Mesenchymal stem cell (in vitro differentiated cells and primary cell): Measurements from ENCODE around the gene HUNK.

Source experiments
- DNase-seq: peaks from one replicate; pipeline ENCODE4 v3.0.0-alpha.2; 2013
- H2AFZ ChIP-seq: one replicate; pipeline ENCODE4 v1.6.1; 2013; ENCODE audit warnings: low read depth, mild to moderate bottlenecking, control low read depth, inconsistent platforms, low read length, moderate library complexity
- H2AK5ac ChIP-seq: 2 replicates; pipeline ENCODE4 v1.6.1; 2013; ENCODE audit warnings: low read length, moderate library complexity, mild to moderate bottlenecking, inconsistent platforms; ENCODE audit not compliant: severe bottlenecking
- H2BK120ac ChIP-seq: one replicate; pipeline ENCODE4 v1.6.1; 2013; ENCODE audit warnings: low read depth, mild to moderate bottlenecking, inconsistent platforms, low read length, moderate library complexity
- H2BK12ac ChIP-seq, 2 experiments: one replicate each; pipeline ENCODE4 v1.6.1; 2013; ENCODE audit warnings: inconsistent platforms in 2 of 2, low read length in 2 of 2, mild to moderate bottlenecking in 2 of 2, moderate library complexity in 2 of 2, control low read depth in 1 of 2
- H2BK15ac ChIP-seq: one replicate; pipeline ENCODE4 v1.6.1; 2013; ENCODE audit warnings: mild to moderate bottlenecking, low read depth, inconsistent platforms; ENCODE audit not compliant: poor library complexity, severe bottlenecking
- H2BK5ac ChIP-seq: 2 replicates; pipeline ENCODE4 v1.6.1; 2013; ENCODE audit warnings: low read depth, mild to moderate bottlenecking, low read length, control low read depth, inconsistent platforms; ENCODE audit not compliant: poor library complexity, severe bottlenecking
- H3K14ac ChIP-seq, 2 experiments: one replicate each; pipeline ENCODE4 v1.6.1; 2013; ENCODE audit warnings: inconsistent platforms in 2 of 2, low read length in 2 of 2, control low read depth in 1 of 2, mild to moderate bottlenecking in 1 of 2, moderate library complexity in 1 of 2
- H3K18ac ChIP-seq, 2 experiments: one replicate each; pipeline ENCODE4 v1.6.1; 2013; ENCODE audit warnings: inconsistent platforms in 2 of 2, low read length in 2 of 2, control low read depth in 1 of 2, low read depth in 1 of 2, mild to moderate bottlenecking in 1 of 2
- H3K23ac ChIP-seq, 2 experiments: one replicate each; pipeline ENCODE4 v1.6.1; 2013; ENCODE audit warnings: inconsistent platforms in 2 of 2, low read length in 2 of 2, mild to moderate bottlenecking in 2 of 2, moderate library complexity in 2 of 2, control low read depth in 1 of 2
- H3K27ac ChIP-seq: 2 replicates; pipeline ENCODE4 v1.5.1; 2013; ENCODE audit warnings: mild to moderate bottlenecking, moderate library complexity, low read length, control low read depth, inconsistent platforms; ENCODE audit not compliant: poor library complexity, severe bottlenecking
- H3K27me3 ChIP-seq, 2 experiments: 2 replicates each; pipeline versions ENCODE4 v1.6.1 to v1.7.0; 2013; ENCODE audit warnings: low read length in 2 of 2, mild to moderate bottlenecking in 2 of 2, moderate library complexity in 2 of 2, control low read depth in 1 of 2, inconsistent platforms in 1 of 2; ENCODE audit not compliant: control insufficient read depth in 1 of 2, insufficient read depth in 1 of 2
- H3K36me3 ChIP-seq, 2 experiments: 2 replicates each; pipeline versions ENCODE4 v1.6.1 to v1.7.0; 2013; ENCODE audit warnings: low read length in 2 of 2, control low read depth in 1 of 2, inconsistent platforms in 1 of 2, low read depth in 1 of 2, mild to moderate bottlenecking in 1 of 2; ENCODE audit not compliant: insufficient read depth in 2 of 2, control insufficient read depth in 1 of 2
- H3K4ac ChIP-seq, 2 experiments: one replicate each; pipeline ENCODE4 v1.6.1; 2013; ENCODE audit warnings: inconsistent platforms in 2 of 2, low read length in 2 of 2, mild to moderate bottlenecking in 2 of 2, moderate library complexity in 2 of 2, control low read depth in 1 of 2, low read depth in 1 of 2
- H3K4me1 ChIP-seq: 2 replicates; pipeline ENCODE4 v1.6.1; 2013; ENCODE audit warnings: low read depth, low read length, control low read depth; ENCODE audit not compliant: control insufficient read depth, insufficient read depth
- H3K4me2 ChIP-seq: 2 replicates; pipeline ENCODE4 v1.6.1; 2013; ENCODE audit warnings: low read length, mild to moderate bottlenecking, inconsistent platforms; ENCODE audit not compliant: poor library complexity, severe bottlenecking
- H3K4me3 ChIP-seq, 2 experiments: 2 replicates each; pipeline versions ENCODE4 v1.5.1 to v1.7.0; 2013; ENCODE audit warnings: low read length in 2 of 2, mild to moderate bottlenecking in 2 of 2, control low read depth in 1 of 2, low read depth in 1 of 2; ENCODE audit not compliant: insufficient read depth in 1 of 2
- H3K79me1 ChIP-seq: replicated peaks from 2 replicates; pipeline ENCODE4 v1.6.1; 2013; ENCODE audit warnings: mild to moderate bottlenecking, control low read depth, low read length, inconsistent platforms; ENCODE audit not compliant: poor library complexity, severe bottlenecking
- H3K9ac ChIP-seq: 2 replicates; pipeline ENCODE4 v1.7.0; 2013; ENCODE audit warnings: mild to moderate bottlenecking, low read length, moderate library complexity
- H3K9me3 ChIP-seq: 2 replicates; pipeline ENCODE4 v1.7.0; 2013; ENCODE audit warnings: mild to moderate bottlenecking, low read length; ENCODE audit not compliant: control insufficient read depth
- H4K8ac ChIP-seq: one replicate; pipeline ENCODE4 v1.6.1; 2013; ENCODE audit warnings: inconsistent platforms, mild to moderate bottlenecking, low read length, moderate library complexity
- H4K91ac ChIP-seq: one replicate; pipeline ENCODE4 v1.6.1; 2013; ENCODE audit warnings: mild to moderate bottlenecking, low read length, inconsistent platforms
- WGBS: methylation state at CpG from one replicate; pipeline ENCODE4 v1.1.7; 2013; ENCODE audit warnings: mixed read lengths; 5-methylcytosine and 5-hydroxymethylcytosine counted together

The HUNK gene

DNA sequence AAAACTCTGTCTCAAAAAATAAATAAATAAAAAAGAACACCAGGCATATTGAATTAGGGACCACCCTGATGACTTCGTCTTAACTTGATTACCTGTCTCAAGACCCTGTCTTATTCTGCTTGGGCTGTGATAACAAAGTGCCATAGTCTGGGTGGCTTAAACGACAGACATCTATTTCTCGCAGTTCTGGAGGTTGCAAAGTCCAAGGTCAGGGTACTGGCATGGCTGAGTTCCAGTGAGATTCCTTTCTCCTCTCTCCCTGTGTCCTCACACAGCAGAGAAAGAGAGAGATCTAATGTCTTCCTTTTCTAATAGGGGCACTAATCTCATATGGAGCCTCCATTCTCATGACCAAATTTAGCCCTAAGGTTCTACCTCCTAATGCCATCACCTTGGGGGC lies 145.6 kb downstream of the HUNK start:
- no peak overlapping the region for H3K27ac ChIP-seq
- H4K8ac ChIP-seq = no peak overlapping the region
- H2AFZ ChIP-seq = no peak overlapping the region
- no peak overlapping the region for H3K9ac ChIP-seq
- H2BK120ac ChIP-seq = no peak overlapping the region
- no peak overlapping the region for H3K4me3 ChIP-seq
- no peak overlapping the region for H2BK5ac ChIP-seq
- H4K91ac ChIP-seq = no peak overlapping the region
- no peak overlapping the region for H3K23ac ChIP-seq
- no peak overlapping the region for H3K14ac ChIP-seq
- no peaks in the 10 kb centered on the region for H3K36me3 ChIP-seq
- H3K27me3 ChIP-seq = peaks cover 0 to 4% of the 10 kb centered on the region in 2 experiments
- no peaks in the 10 kb centered on the region for H3K9me3 ChIP-seq
- no peak overlapping the region for H2AK5ac ChIP-seq
- DNase-seq = no peak
- no peak overlapping the region for H2BK15ac ChIP-seq
- H3K79me1 ChIP-seq = no peaks in the 10 kb centered on the region
- no peak overlapping the region for H3K4me2 ChIP-seq
- H3K18ac ChIP-seq = no peak overlapping the region
- H2BK12ac ChIP-seq = no peak overlapping the region
- H3K4me1 ChIP-seq = no peaks in the 10 kb centered on the region
- WGBS = 87% methylated on average over 3 of the region's 3 CpGs
- no peak overlapping the region for H3K4ac ChIP-seq

DNA sequence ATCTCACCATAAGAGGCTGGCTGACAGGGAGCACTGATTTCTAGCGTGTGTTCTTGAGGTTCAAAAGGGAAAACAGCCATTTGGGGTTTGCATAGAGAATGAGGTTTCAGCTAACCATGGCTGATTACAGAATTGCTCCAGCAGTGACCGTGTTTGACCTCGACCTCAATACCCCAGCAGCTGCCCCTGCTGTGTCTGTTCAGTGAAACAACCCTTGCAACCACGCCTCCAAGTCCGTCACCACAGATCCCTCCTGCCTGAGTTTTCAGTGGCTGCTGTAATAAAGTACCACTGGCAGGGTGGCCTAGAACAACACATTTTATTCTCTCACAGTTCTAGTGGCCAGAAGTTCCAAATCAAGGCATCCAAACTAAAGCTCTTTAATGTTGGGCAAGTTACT lies 147.7 kb downstream of the HUNK start:
- WGBS = 47% methylated on average over 5 of the region's 5 CpGs
- Histone ChIP-seq H3K9me3 (no peaks in the 10 kb centered on the region), H3K18ac (no peak overlapping the region), H2BK5ac (no peak overlapping the region), H3K27me3 (peaks cover 0 to 4% of the 10 kb centered on the region in 2 experiments), H2AK5ac (no peak overlapping the region), H3K27ac (no peak overlapping the region), H4K91ac (no peak overlapping the region), H2BK120ac (no peak overlapping the region), H4K8ac (no peak overlapping the region), H2BK15ac (no peak overlapping the region), H3K4me3 (no peak overlapping the region), H3K4ac (no peak overlapping the region), H3K9ac (no peak overlapping the region), H2BK12ac (no peak overlapping the region), H3K14ac (no peak overlapping the region), H3K36me3 (no peaks in the 10 kb centered on the region), H3K23ac (no peak overlapping the region), H2AFZ (no peak overlapping the region), H3K79me1 (no peaks in the 10 kb centered on the region), H3K4me2 (no peak overlapping the region), H3K4me1 (no peaks in the 10 kb centered on the region)
- no peak for DNase-seq

DNA sequence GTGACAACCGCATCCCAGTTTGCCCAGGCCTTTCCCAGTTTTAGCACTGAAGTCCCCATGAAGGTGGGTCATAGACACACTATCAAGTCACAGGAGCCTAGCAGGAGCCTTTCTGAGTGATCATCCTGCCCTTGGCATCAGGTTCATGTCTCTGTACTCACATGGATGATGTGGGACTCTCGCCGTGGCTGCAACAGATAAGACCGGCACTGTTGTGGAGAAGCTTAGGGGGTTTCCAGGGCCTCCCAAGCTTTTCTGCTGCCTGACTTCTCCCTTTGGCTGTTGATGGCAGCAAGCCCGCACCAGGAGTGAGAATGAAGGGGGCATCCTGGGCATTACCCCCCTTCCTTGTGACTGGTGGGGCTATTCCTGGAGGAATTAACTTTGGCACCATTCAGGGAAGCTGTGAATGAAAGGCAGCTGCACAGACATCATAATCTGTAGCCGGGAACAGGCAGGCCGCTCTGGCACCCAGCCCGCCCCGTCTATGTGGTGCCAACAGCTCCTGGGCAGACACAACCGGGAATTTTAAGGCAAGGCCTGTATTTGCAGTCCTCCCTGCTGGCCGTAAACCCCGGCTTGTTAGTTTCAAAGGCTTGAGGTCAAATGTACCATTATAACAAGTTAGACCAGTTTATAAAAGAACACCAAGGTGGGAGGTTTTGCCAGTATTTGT lies 148.6 kb downstream of the HUNK start:
- H2BK12ac ChIP-seq = no peak overlapping the region

DNA sequence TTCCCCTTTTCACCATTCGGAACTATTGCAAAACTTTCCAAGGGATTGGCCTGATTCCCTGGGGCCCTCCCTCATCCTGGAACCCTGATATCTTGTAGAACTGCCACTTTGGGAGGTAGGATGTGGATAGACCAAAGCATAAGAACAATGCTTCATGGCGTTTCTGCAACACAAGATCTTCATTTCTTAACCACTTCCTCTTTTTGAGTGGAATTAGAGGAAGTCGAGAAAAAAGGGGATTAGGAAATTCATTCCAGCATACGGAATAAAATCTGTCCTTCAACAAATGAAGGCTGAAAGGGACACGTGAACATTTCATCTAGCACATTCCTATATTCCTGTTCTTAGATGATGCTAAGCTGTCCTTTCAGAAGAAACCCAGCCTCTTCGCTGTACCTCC lies 149.3 kb downstream of the HUNK start:
- Histone ChIP-seq H3K18ac (no peak overlapping the region), H3K36me3 (no peaks in the 10 kb centered on the region), H3K4me3 (no peak overlapping the region), H3K4me1 (no peaks in the 10 kb centered on the region), H3K9me3 (no peaks in the 10 kb centered on the region), H2AK5ac (no peak overlapping the region), H3K4ac (no peak overlapping the region), H2BK15ac (no peak overlapping the region), H3K79me1 (no peaks in the 10 kb centered on the region), H3K23ac (no peak overlapping the region), H3K4me2 (no peak overlapping the region), H4K8ac (no peak overlapping the region), H2BK120ac (no peak overlapping the region), H3K14ac (no peak overlapping the region), H3K27ac (no peak overlapping the region), H2BK5ac (no peak overlapping the region), H2BK12ac (no peak overlapping the region), H3K27me3 (peaks cover 0 to 5% of the 10 kb centered on the region in 2 experiments), H4K91ac (no peak overlapping the region), H2AFZ (no peak overlapping the region), H3K9ac (no peak overlapping the region)
- DNase-seq = no peak
- 84% methylated on average over 4 of the region's 6 CpGs for WGBS

More for the DNA sequence above, 148.6 kb downstream of the HUNK start:
- no peaks in the 10 kb centered on the region for H3K79me1 ChIP-seq
- H3K9ac ChIP-seq = no peak overlapping the region
- no peaks in the 10 kb centered on the region for H3K9me3 ChIP-seq
- H3K14ac ChIP-seq = no peak overlapping the region
- H3K4me2 ChIP-seq = no peak overlapping the region
- H2BK5ac ChIP-seq = no peak overlapping the region
- no peak overlapping the region for H2AFZ ChIP-seq
- H3K4ac ChIP-seq = no peak overlapping the region
- no peaks in the 10 kb centered on the region for H3K27me3 ChIP-seq
- H3K27ac ChIP-seq = no peak overlapping the region
- H2BK15ac ChIP-seq = no peak overlapping the region
- no peaks in the 10 kb centered on the region for H3K4me1 ChIP-seq
- no peak overlapping the region for H3K4me3 ChIP-seq
- WGBS = 90% methylated on average over 10 of the region's 12 CpGs
- H4K91ac ChIP-seq = no peak overlapping the region
- DNase-seq = no peak
- H3K23ac ChIP-seq = no peak overlapping the region
- H3K36me3 ChIP-seq = no peaks in the 10 kb centered on the region
- no peak overlapping the region for H2AK5ac ChIP-seq
- no peak overlapping the region for H3K18ac ChIP-seq
- H4K8ac ChIP-seq = no peak overlapping the region
- H2BK120ac ChIP-seq = no peak overlapping the region
